ENCODE measurements around the gene RNASE4.

The RNASE4 gene

GRCh38 chr14:20712904-20713303, 28.5 kb downstream of the RNASE4 start:
- TF ChIP-seq CREB1 (IDR thresholded peaks at IDR 0.05; ENCODE audit: low read depth) (no peak), TEAD4 (IDR thresholded peaks at IDR 0.05) (no peak), TCF12 (IDR thresholded peaks at IDR 0.05; ENCODE audit: low read depth) (no peak), NFIC (IDR thresholded peaks at IDR 0.05) (no peak), EP300 (IDR thresholded peaks at IDR 0.05; ENCODE audit: borderline replicate concordance) (no peak), MAX (IDR thresholded peaks at IDR 0.05) (no peak), USF1 (IDR thresholded peaks at IDR 0.05) (no peak), TAF1 (IDR thresholded peaks at IDR 0.05; ENCODE audit: low read depth) (no peak), YY1 (IDR thresholded peaks at IDR 0.05; ENCODE audit: low read depth) (no peak), REST (IDR thresholded peaks at IDR 0.05; ENCODE audit: low read depth) (no peak), RAD21 (IDR thresholded peaks at IDR 0.05; ENCODE audit: low read depth) (no peak), FOXM1 (IDR thresholded peaks at IDR 0.05; ENCODE audit: borderline replicate concordance, low read depth) (no peak), EGR1 (IDR thresholded peaks at IDR 0.05) (no peak), ZBTB7A (IDR thresholded peaks at IDR 0.05; ENCODE audit: low read depth) (no peak)

GRCh38 chr14:20714593-20715250, 30.4 kb downstream of the RNASE4 start:
- TF ChIP-seq ZBTB7A (IDR thresholded peaks at IDR 0.05; ENCODE audit: low read depth) (no peak), FOXM1 (IDR thresholded peaks at IDR 0.05; ENCODE audit: borderline replicate concordance, low read depth) (no peak), CREB1 (IDR thresholded peaks at IDR 0.05; ENCODE audit: low read depth) (no peak), REST (IDR thresholded peaks at IDR 0.05; ENCODE audit: low read depth) (no peak), RAD21 (IDR thresholded peaks at IDR 0.05; ENCODE audit: low read depth) (no peak), NFIC (IDR thresholded peaks at IDR 0.05) (no peak), USF1 (IDR thresholded peaks at IDR 0.05) (no peak), YY1 (IDR thresholded peaks at IDR 0.05; ENCODE audit: low read depth) (no peak)

GRCh38 chr14:20719777-20720176, 35.4 kb downstream of the RNASE4 start:
- no peak for TF ChIP-seq YY1 (IDR thresholded peaks at IDR 0.05; ENCODE audit: low read depth)

GRCh38 chr14:20720741-20721140, 36.4 kb downstream of the RNASE4 start:
- TF ChIP-seq RAD21 (IDR thresholded peaks at IDR 0.05; ENCODE audit: low read depth) (no peak), CREB1 (IDR thresholded peaks at IDR 0.05; ENCODE audit: low read depth) (no peak), TEAD4 (IDR thresholded peaks at IDR 0.05) (no peak), CEBPB (IDR thresholded peaks at IDR 0.05) (no peak), EGR1 (IDR thresholded peaks at IDR 0.05) (no peak), FOXM1 (IDR thresholded peaks at IDR 0.05; ENCODE audit: borderline replicate concordance, low read depth) (no peak), YY1 (IDR thresholded peaks at IDR 0.05; ENCODE audit: low read depth) (no peak), USF1 (IDR thresholded peaks at IDR 0.05) (no peak), ZBTB7A (IDR thresholded peaks at IDR 0.05; ENCODE audit: low read depth) (no peak)

GRCh38 chr14:20722016-20722415, 37.7 kb downstream of the RNASE4 start:
- TF ChIP-seq MAX (IDR thresholded peaks at IDR 0.05) (no peak), ZBTB7A (IDR thresholded peaks at IDR 0.05; ENCODE audit: low read depth) (no peak)

GRCh38 chr14:20723488-20723887, 39.1 kb downstream of the RNASE4 start:
- TF ChIP-seq NFIC (IDR thresholded peaks at IDR 0.05) (no peak), CEBPB (IDR thresholded peaks at IDR 0.05) (no peak), EP300 (IDR thresholded peaks at IDR 0.05; ENCODE audit: borderline replicate concordance) (no peak), YY1 (IDR thresholded peaks at IDR 0.05; ENCODE audit: low read depth) (no peak), MAX (IDR thresholded peaks at IDR 0.05) (no peak), TAF1 (IDR thresholded peaks at IDR 0.05; ENCODE audit: low read depth) (no peak), TEAD4 (IDR thresholded peaks at IDR 0.05) (no peak), RAD21 (IDR thresholded peaks at IDR 0.05; ENCODE audit: low read depth) (no peak), CREB1 (IDR thresholded peaks at IDR 0.05; ENCODE audit: low read depth) (no peak), USF1 (IDR thresholded peaks at IDR 0.05) (no peak)

All from Ishikawa (cell line).